ENCODE measurements around the gene ALLC.
"Not testable (repeated sequence)": the region's sequence is repeated elsewhere in the genome, so short reads cannot be mapped to it uniquely, and the experiment has no call there.

The ALLC gene

GRCh38 chr2:3657881-3658280, at the start of gene ALLC:
Gene ALLC, plus strand, starts transcription at chr2:3658200. Its CDS starts 12,958 bp downstream, at chr2:3671158.
- no peak for DNase-seq (ENCODE audit: low read depth)
- no peak within 1 kb of the TSS for H3K4me3 ChIP-seq (replicated peaks; ENCODE audit: low read depth, low read length)
- TF ChIP-seq CTCF (IDR thresholded peaks at IDR 0.05; ENCODE audit: low read length, missing control alignments), result no peak

- no peak overlapping the region for H3K4me3 ChIP-seq (replicated peaks; ENCODE audit: low read depth, low read length)
- TF ChIP-seq CTCF (IDR thresholded peaks at IDR 0.05; ENCODE audit: low read length, missing control alignments), result no peak
- no peak for DNase-seq (ENCODE audit: low read depth)
These were observed 49.4 kb upstream of the ALLC start for GRCh38 chr2:3608373-3609278.

GRCh38 chr2:3609279-3609673, 48.7 kb upstream of the ALLC start:
- not testable (repeated sequence) for DNase-seq (ENCODE audit: low read depth); H3K4me3 ChIP-seq (replicated peaks; ENCODE audit: low read depth, low read length)

GRCh38 chr2:3610415-3610814, 47.6 kb upstream of the ALLC start:
- TF ChIP-seq CTCF (IDR thresholded peaks at IDR 0.05; ENCODE audit: low read length, missing control alignments), result no peak
- no peak for DNase-seq (ENCODE audit: low read depth)
- no peak overlapping the region for H3K4me3 ChIP-seq (replicated peaks; ENCODE audit: low read depth, low read length)

- no peak overlapping the region for H3K4me3 ChIP-seq (replicated peaks; ENCODE audit: low read depth, low read length)
- no peak for DNase-seq (ENCODE audit: low read depth)
- no peak for TF ChIP-seq CTCF (IDR thresholded peaks at IDR 0.05; ENCODE audit: low read length, missing control alignments)
These were observed 47.0 kb upstream of the ALLC start for GRCh38 chr2:3610881-3611505.

- DNase-seq (ENCODE audit: low read depth), result no peak
- no peak for TF ChIP-seq CTCF (IDR thresholded peaks at IDR 0.05; ENCODE audit: low read length, missing control alignments)
- no peak overlapping the region for H3K4me3 ChIP-seq (replicated peaks; ENCODE audit: low read depth, low read length)
These were observed 46.4 kb upstream of the ALLC start for GRCh38 chr2:3611589-3611988.

- no peak for TF ChIP-seq CTCF (IDR thresholded peaks at IDR 0.05; ENCODE audit: low read length, missing control alignments)
- DNase-seq (ENCODE audit: low read depth), result no peak
- no peak overlapping the region for H3K4me3 ChIP-seq (replicated peaks; ENCODE audit: low read depth, low read length)
These were observed 45.1 kb upstream of the ALLC start for GRCh38 chr2:3612639-3613523.

All from fibroblast of pulmonary artery (primary cell).